T-helper 2 cell treated with Interferon-gamma antibody and Interleukin-4, amounts not matched to agents 100 ng/mL and 5 ng/mL, for 36 hours (primary cell): ENCODE data around the gene SLC6A2. TPM values are rescaled to one million over a fixed set of nuclear protein-coding genes. Genes with fewer than 3 reads are reported as not detected.

Experiments
- intact Hi-C: fragments of 100-400 bp; cut with micrococcal nuclease; formaldehyde crosslinking; loops from one replicate; pipeline ENCODE4 v1.15.1; 2023
- total RNA-seq: library from RNA; stranded (reverse); gene quantifications from 2 replicates; pipeline ENCODE4 v1.2.3, GENCODE V29; 2022

The SLC6A2 gene
- total RNA-seq, 1 donor from 2014 or later: not detected

- intact Hi-C loops: no loop called here
Measured at GRCh38 chr16:55671206-55671973, 15.6 kb downstream of the SLC6A2 start.

GRCh38 chr16:55671974-55672280 lies 16.1 kb downstream of the SLC6A2 start:
- intact Hi-C loops: no loop called here

GRCh38 chr16:55672471-55672870 lies 16.7 kb downstream of the SLC6A2 start:
- intact Hi-C loops: no loop called here

GRCh38 chr16:55678161-55678821 lies 22.5 kb downstream of the SLC6A2 start:
- intact Hi-C loops: no loop called here

- intact Hi-C loops: no loop called here
Measured at GRCh38 chr16:55682086-55682485, 26.3 kb downstream of the SLC6A2 start.

- intact Hi-C loops: no loop called here
Measured at GRCh38 chr16:55685973-55686372, 30.2 kb downstream of the SLC6A2 start.

- intact Hi-C loops: no loop called here
Measured at GRCh38 chr16:55686671-55687070, 30.9 kb downstream of the SLC6A2 start.

GRCh38 chr16:55687802-55688201 lies 32.0 kb downstream of the SLC6A2 start:
- intact Hi-C loops: no loop called here

- intact Hi-C loops: no loop called here
Measured at GRCh38 chr16:55690841-55691240, 35.1 kb downstream of the SLC6A2 start.

GRCh38 chr16:55691771-55692170 lies 36.0 kb downstream of the SLC6A2 start:
- intact Hi-C loops: no loop called here

- intact Hi-C loops: no loop called here
Measured at GRCh38 chr16:55695595-55695994, 39.8 kb downstream of the SLC6A2 start.

GRCh38 chr16:55697867-55698266 lies 42.1 kb downstream of the SLC6A2 start:
- intact Hi-C loops: no loop called here

- intact Hi-C loops: no loop called here
Measured at GRCh38 chr16:55698331-55698730, 42.5 kb downstream of the SLC6A2 start.

GRCh38 chr16:55698946-55699345 lies 43.2 kb downstream of the SLC6A2 start:
- intact Hi-C loops: no loop called here

GRCh38 chr16:55699616-55700015 lies 43.8 kb downstream of the SLC6A2 start:
- intact Hi-C loops: loop anchor here (2.0 to 5.0 kb wide), 2 partner anchors 157 to 1752 kb away; no protein-coding TSS in a partner anchor

GRCh38 chr16:55700067-55700466 lies 44.3 kb downstream of the SLC6A2 start:
- intact Hi-C loops: loop anchor here (2.0 to 5.0 kb wide), 2 partner anchors 157 to 1753 kb away; no protein-coding TSS in a partner anchor

- intact Hi-C loops: loop anchor here (2.0 to 5.0 kb wide), 2 partner anchors 158 to 1754 kb away; no protein-coding TSS in a partner anchor
Measured at GRCh38 chr16:55700961-55701360, 45.2 kb downstream of the SLC6A2 start.

GRCh38 chr16:55701442-55702319 lies 45.9 kb downstream of the SLC6A2 start:
- intact Hi-C loops: loop anchor here (2.0 to 5.0 kb wide), 2 partner anchors 159 to 1754 kb away; no protein-coding TSS in a partner anchor

GRCh38 chr16:55703003-55704001 lies 47.5 kb downstream of the SLC6A2 start:
- intact Hi-C loops: loop anchor here (1.0 to 5.0 kb wide), 2 partner anchors 238 to 1756 kb away; no protein-coding TSS in a partner anchor

- intact Hi-C loops: no loop called here
Measured at GRCh38 chr16:55706739-55707384, 51.1 kb downstream of the SLC6A2 start.
